ENCODE measurements around the gene TCEAL9. TPM values are rescaled to one million over a fixed set of nuclear protein-coding genes. Genes with fewer than 3 reads are reported as not detected.

Gene TCEAL9
- total RNA-seq, 2 experiments from 2014 or later = 2.0 TPM; not detected in 1

DNA sequence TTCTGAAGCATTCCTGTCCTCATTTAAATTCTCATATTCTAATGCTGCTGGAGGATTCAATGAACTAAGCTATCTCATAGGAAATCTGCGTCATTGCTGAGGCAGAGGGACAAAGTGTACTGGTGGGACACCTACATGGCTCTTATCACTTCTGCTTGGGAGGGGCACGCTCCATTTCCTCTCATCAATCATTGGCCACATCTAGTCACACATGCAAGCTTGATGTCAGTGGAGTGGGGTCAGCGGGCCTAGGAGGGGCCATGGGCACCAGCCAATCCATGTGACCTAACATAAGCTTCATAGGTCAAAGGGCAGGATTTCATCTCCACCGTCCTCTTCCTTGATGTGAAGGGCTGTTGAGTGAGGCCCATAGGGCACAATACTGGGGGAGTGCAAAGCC is 41.4 kb downstream of the TCEAL9 start:
- ChIA-PET POLR2A (interaction anchor here (0.6 kb wide), 1 partner anchor 46 kb away, joined by 3 read pairs; no protein-coding TSS in a partner anchor), CTCF (ENCODE audit: unreplicated experiment) (no interaction called here)
- no peak overlapping the region for H2AFZ ChIP-seq (ENCODE audit: low read length)
- no peaks in the 10 kb centered on the region for H3K36me3 ChIP-seq (ENCODE audit: insufficient read depth, low read length)
- intact Hi-C loops (cut with micrococcal nuclease; ENCODE audit: unreplicated experiment) = no loop called here
- no peaks in the 10 kb centered on the region for H3K79me2 ChIP-seq (ENCODE audit: insufficient read depth, low read depth, low read length)
- no peak for DNase-seq (ENCODE audit: low spot score)
- no peak overlapping the region for H3K4me3 ChIP-seq (ENCODE audit: low read depth, low read length, poor library complexity, severe bottlenecking)
- H3K27ac ChIP-seq (ENCODE audit: low read depth, low read length, poor library complexity, severe bottlenecking) = no peak overlapping the region
- H3K9me2 ChIP-seq (ENCODE audit: insufficient read depth, low read length) = no peaks in the 10 kb centered on the region
- H3K9me3 ChIP-seq (ENCODE audit: low read length) = no peaks in the 10 kb centered on the region
- H4K20me1 ChIP-seq (ENCODE audit: insufficient read depth, low read length) = no peaks in the 10 kb centered on the region
- no peak for TF ChIP-seq CTCF (conservative IDR thresholded peaks at IDR 0.05; ENCODE audit: low read length)
- no peak for TF ChIP-seq EZH2phosphoT487 (IDR thresholded peaks at IDR 0.05; ENCODE audit: borderline replicate concordance, low read depth, low read length)
- no TSS peak for BruUV-seq (replicated peaks)
- no peaks in the 10 kb centered on the region for H3K4me1 ChIP-seq (ENCODE audit: insufficient read depth, low read length, poor library complexity, severe bottlenecking)
- H3K4me2 ChIP-seq (ENCODE audit: low read length) = no peak overlapping the region

GRCh38 chrX:103398421-103398864 is 42.1 kb downstream of the TCEAL9 start:
- Histone ChIP-seq H3K4me3 (ENCODE audit: low read depth, low read length, poor library complexity, severe bottlenecking) (no peak overlapping the region), H4K20me1 (ENCODE audit: insufficient read depth, low read length) (no peaks in the 10 kb centered on the region), H3K27ac (ENCODE audit: low read depth, low read length, poor library complexity, severe bottlenecking) (no peak overlapping the region), H2AFZ (ENCODE audit: low read length) (no peak overlapping the region), H3K9me3 (ENCODE audit: low read length) (no peaks in the 10 kb centered on the region), H3K4me2 (ENCODE audit: low read length) (no peak overlapping the region), H3K4me1 (ENCODE audit: insufficient read depth, low read length, poor library complexity, severe bottlenecking) (no peaks in the 10 kb centered on the region), H3K36me3 (ENCODE audit: insufficient read depth, low read length) (no peaks in the 10 kb centered on the region), H3K9me2 (ENCODE audit: insufficient read depth, low read length) (no peaks in the 10 kb centered on the region), H3K79me2 (ENCODE audit: insufficient read depth, low read depth, low read length) (no peaks in the 10 kb centered on the region)
- no peak for DNase-seq (ENCODE audit: low spot score)
- no TSS peak for BruUV-seq (replicated peaks)
- intact Hi-C loops (cut with micrococcal nuclease; ENCODE audit: unreplicated experiment) = no loop called here
- ChIA-PET CTCF (ENCODE audit: unreplicated experiment) (no interaction called here), POLR2A (no interaction called here)
- TF ChIP-seq EZH2phosphoT487 (IDR thresholded peaks at IDR 0.05; ENCODE audit: borderline replicate concordance, low read depth, low read length) (no peak), CTCF (conservative IDR thresholded peaks at IDR 0.05; ENCODE audit: low read length) (no peak)

GRCh38 chrX:103399744-103400143 is 43.4 kb downstream of the TCEAL9 start:
- H3K9me3 ChIP-seq (ENCODE audit: low read length) = no peaks in the 10 kb centered on the region
- H2AFZ ChIP-seq (ENCODE audit: low read length) = no peak overlapping the region
- TF ChIP-seq CTCF (conservative IDR thresholded peaks at IDR 0.05; ENCODE audit: low read length) (no peak), EZH2phosphoT487 (IDR thresholded peaks at IDR 0.05; ENCODE audit: borderline replicate concordance, low read depth, low read length) (no peak)
- no peak for DNase-seq (ENCODE audit: low spot score)
- H3K4me2 ChIP-seq (ENCODE audit: low read length) = no peak overlapping the region
- ChIA-PET POLR2A (no interaction called here), CTCF (ENCODE audit: unreplicated experiment) (no interaction called here)
- no peaks in the 10 kb centered on the region for H4K20me1 ChIP-seq (ENCODE audit: insufficient read depth, low read length)
- no peaks in the 10 kb centered on the region for H3K36me3 ChIP-seq (ENCODE audit: insufficient read depth, low read length)
- BruUV-seq (replicated peaks) = no TSS peak
- no peak overlapping the region for H3K4me3 ChIP-seq (ENCODE audit: low read depth, low read length, poor library complexity, severe bottlenecking)
- no peak overlapping the region for H3K27ac ChIP-seq (ENCODE audit: low read depth, low read length, poor library complexity, severe bottlenecking)
- H3K4me1 ChIP-seq (ENCODE audit: insufficient read depth, low read length, poor library complexity, severe bottlenecking) = no peaks in the 10 kb centered on the region
- intact Hi-C loops (cut with micrococcal nuclease; ENCODE audit: unreplicated experiment) = no loop called here
- H3K79me2 ChIP-seq (ENCODE audit: insufficient read depth, low read depth, low read length) = no peaks in the 10 kb centered on the region
- H3K9me2 ChIP-seq (ENCODE audit: insufficient read depth, low read length) = no peaks in the 10 kb centered on the region
